Measurements from ENCODE around the gene SDR42E1. TPM values are rescaled to one million over a fixed set of nuclear protein-coding genes. Genes with fewer than 3 reads are reported as not detected.

SDR42E1 gene
- total RNA-seq, 1 experiment from 2014 or later = 0.33 TPM

- Histone ChIP-seq H3K9me3 (ENCODE audit: control insufficient read depth, insufficient read depth, low read depth, low read length) (no peaks in the 10 kb centered on the region), H3K27me3 (ENCODE audit: control insufficient read depth, insufficient read depth, low read length) (no peaks in the 10 kb centered on the region), H3K36me3 (ENCODE audit: control insufficient read depth, insufficient read depth, low read length) (no peaks in the 10 kb centered on the region), H3K4me3 (ENCODE audit: low read depth in 2 of 2, low read length in 2 of 2) (no peak overlapping the region), H3K4me1 (ENCODE audit: control insufficient read depth, insufficient read depth, low read length) (0 out of 2 replicates have a peak, but pooled peaks cover 2% of the 10 kb centered on the region), H3K27ac (ENCODE audit: low read length) (no peak overlapping the region)
- DNase-seq (ENCODE audit: low read depth, low spot score) (no peak), ATAC-seq (no peak)
- TF ChIP-seq SIN3A (IDR thresholded peaks at IDR 0.05; ENCODE audit: borderline replicate concordance, insufficient read depth, low read depth, low read length) = no peak
- TF ChIP-seq, protein P1, sequence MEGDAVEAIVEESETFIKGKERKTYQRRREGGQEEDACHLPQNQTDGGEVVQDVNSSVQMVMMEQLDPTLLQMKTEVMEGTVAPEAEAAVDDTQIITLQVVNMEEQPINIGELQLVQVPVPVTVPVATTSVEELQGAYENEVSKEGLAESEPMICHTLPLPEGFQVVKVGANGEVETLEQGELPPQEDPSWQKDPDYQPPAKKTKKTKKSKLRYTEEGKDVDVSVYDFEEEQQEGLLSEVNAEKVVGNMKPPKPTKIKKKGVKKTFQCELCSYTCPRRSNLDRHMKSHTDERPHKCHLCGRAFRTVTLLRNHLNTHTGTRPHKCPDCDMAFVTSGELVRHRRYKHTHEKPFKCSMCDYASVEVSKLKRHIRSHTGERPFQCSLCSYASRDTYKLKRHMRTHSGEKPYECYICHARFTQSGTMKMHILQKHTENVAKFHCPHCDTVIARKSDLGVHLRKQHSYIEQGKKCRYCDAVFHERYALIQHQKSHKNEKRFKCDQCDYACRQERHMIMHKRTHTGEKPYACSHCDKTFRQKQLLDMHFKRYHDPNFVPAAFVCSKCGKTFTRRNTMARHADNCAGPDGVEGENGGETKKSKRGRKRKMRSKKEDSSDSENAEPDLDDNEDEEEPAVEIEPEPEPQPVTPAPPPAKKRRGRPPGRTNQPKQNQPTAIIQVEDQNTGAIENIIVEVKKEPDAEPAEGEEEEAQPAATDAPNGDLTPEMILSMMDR (IDR thresholded peaks at IDR 0.05) = no peak
- TF ChIP-seq POLR2AphosphoS5 (IDR thresholded peaks at IDR 0.05; ENCODE audit: low read depth, low read length) = no peak
- TF ChIP-seq, protein P2, sequence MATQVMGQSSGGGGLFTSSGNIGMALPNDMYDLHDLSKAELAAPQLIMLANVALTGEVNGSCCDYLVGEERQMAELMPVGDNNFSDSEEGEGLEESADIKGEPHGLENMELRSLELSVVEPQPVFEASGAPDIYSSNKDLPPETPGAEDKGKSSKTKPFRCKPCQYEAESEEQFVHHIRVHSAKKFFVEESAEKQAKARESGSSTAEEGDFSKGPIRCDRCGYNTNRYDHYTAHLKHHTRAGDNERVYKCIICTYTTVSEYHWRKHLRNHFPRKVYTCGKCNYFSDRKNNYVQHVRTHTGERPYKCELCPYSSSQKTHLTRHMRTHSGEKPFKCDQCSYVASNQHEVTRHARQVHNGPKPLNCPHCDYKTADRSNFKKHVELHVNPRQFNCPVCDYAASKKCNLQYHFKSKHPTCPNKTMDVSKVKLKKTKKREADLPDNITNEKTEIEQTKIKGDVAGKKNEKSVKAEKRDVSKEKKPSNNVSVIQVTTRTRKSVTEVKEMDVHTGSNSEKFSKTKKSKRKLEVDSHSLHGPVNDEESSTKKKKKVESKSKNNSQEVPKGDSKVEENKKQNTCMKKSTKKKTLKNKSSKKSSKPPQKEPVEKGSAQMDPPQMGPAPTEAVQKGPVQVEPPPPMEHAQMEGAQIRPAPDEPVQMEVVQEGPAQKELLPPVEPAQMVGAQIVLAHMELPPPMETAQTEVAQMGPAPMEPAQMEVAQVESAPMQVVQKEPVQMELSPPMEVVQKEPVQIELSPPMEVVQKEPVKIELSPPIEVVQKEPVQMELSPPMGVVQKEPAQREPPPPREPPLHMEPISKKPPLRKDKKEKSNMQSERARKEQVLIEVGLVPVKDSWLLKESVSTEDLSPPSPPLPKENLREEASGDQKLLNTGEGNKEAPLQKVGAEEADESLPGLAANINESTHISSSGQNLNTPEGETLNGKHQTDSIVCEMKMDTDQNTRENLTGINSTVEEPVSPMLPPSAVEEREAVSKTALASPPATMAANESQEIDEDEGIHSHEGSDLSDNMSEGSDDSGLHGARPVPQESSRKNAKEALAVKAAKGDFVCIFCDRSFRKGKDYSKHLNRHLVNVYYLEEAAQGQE (IDR thresholded peaks at IDR 0.05; ENCODE audit: insufficient read depth in 1 of 2, low read depth in 2 of 2, low read length in 1 of 2) = no peak
- TF ChIP-seq TCF7L2 (IDR thresholded peaks at IDR 0.05; ENCODE audit: low read depth, low read length) = no peak
- POLR2A ChIA-PET = no interaction called here
- in situ Hi-C loops (cut with HindIII; ENCODE audit: low pct_unique_long_range_greater_than_20kb, low sequenced_read_pairs) (no loop called here), intact Hi-C loops (cut with micrococcal nuclease; ENCODE audit: unreplicated experiment) (no loop called here)
- no TSS peak for BruUV-seq (replicated peaks)
- CTCF ChIA-PET = no interaction called here
Observed at GRCh38 chr16:81995651-81996050, 15.6 kb downstream of the SDR42E1 start.

- no TSS peak for BruUV-seq (replicated peaks)
- ChIA-PET CTCF (no interaction called here), POLR2A (no interaction called here)
- Histone ChIP-seq H3K4me1 (ENCODE audit: control insufficient read depth, insufficient read depth, low read length) (0 out of 2 replicates have a peak, but pooled peaks cover 2% of the 10 kb centered on the region), H3K9me3 (ENCODE audit: control insufficient read depth, insufficient read depth, low read depth, low read length) (no peaks in the 10 kb centered on the region), H3K4me3 (ENCODE audit: low read depth in 2 of 2, low read length in 2 of 2) (no peak overlapping the region), H3K27me3 (ENCODE audit: control insufficient read depth, insufficient read depth, low read length) (no peaks in the 10 kb centered on the region), H3K27ac (ENCODE audit: low read length) (no peak overlapping the region), H3K36me3 (ENCODE audit: control insufficient read depth, insufficient read depth, low read length) (no peaks in the 10 kb centered on the region)
- DNase-seq (ENCODE audit: low read depth, low spot score) (no peak), ATAC-seq (no peak)
- TF ChIP-seq, protein P1 (IDR thresholded peaks at IDR 0.05) = peak; percentile 38
- TF ChIP-seq POLR2AphosphoS5 (IDR thresholded peaks at IDR 0.05; ENCODE audit: low read depth, low read length) (no peak), TCF7L2 (IDR thresholded peaks at IDR 0.05; ENCODE audit: low read depth, low read length) (no peak), SIN3A (IDR thresholded peaks at IDR 0.05; ENCODE audit: borderline replicate concordance, insufficient read depth, low read depth, low read length) (no peak)
- TF ChIP-seq, protein P2 (IDR thresholded peaks at IDR 0.05; ENCODE audit: insufficient read depth in 1 of 2, low read depth in 2 of 2, low read length in 1 of 2) = no peak
- intact Hi-C loops (cut with micrococcal nuclease; ENCODE audit: unreplicated experiment) = no loop called here
- in situ Hi-C loops (cut with HindIII; ENCODE audit: low pct_unique_long_range_greater_than_20kb, low sequenced_read_pairs) = no loop called here
Observed at GRCh38 chr16:81994485-81994884, 16.8 kb downstream of the SDR42E1 start.

Data from Panc1 (cell line).